CD4-positive, alpha-beta T cell treated with Interleukin-10 for 1 hour (primary cell): ENCODE results near the gene LIN7B.
A peak's percentile ranks its signal among the peaks of the same experiment; 100 is the strongest.

Source experiments
- DNase-seq: peaks from one replicate; pipeline ENCODE4 v3.0.0-alpha.2; 2020

The LIN7B gene, protein sequence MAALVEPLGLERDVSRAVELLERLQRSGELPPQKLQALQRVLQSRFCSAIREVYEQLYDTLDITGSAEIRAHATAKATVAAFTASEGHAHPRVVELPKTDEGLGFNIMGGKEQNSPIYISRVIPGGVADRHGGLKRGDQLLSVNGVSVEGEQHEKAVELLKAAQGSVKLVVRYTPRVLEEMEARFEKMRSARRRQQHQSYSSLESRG

DNA sequence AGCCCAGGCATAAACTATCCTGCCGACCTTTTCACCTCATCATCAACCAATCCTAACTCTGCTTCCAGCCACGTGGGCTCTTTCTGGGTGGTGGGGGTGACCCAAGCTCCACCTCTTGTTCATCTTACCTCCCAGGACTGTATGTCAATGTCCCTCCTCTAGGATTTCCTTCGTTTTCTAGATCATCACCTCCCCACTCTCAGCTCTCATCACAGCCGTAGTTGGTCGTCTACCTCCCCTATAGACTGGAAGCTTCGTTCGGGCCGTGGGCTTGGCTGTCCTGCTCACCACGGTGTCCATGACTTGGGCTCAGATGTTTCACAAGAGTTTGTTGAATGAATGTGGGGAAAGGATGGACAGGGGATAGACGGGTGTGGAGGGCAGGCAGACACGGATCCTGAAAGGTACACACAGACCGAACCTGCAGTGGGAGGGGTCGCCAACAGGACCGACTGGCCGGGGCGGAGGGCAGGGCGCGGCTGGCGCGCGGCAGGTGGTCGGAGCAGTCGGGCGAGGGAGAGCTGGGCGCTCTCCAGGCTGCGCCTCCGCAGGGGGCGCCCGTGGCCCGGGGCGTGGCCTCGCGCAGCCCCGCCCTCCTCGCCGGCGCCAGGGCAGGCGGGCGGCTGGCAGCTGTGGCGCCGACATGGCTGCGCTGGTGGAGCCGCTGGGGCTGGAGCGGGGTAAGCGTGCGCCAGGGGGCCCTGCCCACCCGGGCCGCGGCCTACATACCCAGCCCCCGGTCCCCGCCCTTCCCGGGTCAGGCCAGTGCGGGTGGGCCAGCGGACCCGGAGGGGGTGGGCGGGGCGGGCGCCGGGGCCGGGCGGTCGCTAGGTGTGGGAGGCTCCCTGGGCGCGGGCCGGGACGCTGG is at the start of gene LIN7B:
LIN7B (plus strand) TSS at position 609 of the 868 bp plus-strand sequence; CDS start at position 644, 35 bp downstream.
- peak; percentile 82 for DNase-seq

DNA sequence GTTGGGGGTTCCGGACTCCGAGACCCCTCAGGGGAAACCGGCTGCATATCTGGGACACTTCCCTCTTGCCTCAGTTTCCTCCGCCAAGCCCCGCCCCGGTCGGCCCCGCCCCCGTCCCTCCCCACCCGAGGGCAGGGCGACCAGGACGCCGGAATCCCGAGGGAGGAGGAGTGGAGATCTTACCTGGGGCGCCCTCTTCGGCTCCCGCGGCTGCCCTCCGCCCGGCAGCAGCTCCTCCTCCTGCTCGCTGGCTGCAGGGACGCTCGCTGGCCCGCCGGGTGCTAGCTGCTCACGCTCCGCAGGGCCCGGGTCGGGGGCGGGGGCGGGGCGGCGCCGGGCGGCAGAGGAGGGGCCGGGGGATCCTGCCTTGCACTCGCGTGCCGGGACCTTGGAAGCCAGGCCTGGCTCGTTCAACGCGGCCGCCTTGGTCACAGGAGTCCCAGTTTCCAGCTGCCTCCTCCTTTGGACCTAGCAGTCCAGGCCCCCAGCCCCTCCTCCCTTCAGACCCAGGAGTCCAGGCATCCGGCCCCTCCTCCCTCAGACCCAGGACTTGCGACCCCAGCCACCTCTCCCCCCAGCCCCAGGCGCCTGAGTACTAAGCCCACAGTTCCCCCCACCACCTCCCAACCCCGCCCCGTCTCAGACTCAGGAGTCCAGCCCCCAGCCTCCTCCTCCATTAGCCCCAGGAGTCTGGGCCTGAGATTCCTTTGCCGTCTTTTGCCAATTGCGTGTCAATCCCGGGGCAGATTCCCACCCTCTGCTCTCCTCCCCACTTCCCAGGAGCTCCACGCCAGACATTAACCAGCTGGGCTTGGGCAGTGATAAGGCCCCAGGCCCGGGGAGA is 49.2 kb upstream of the LIN7B start, which contains the start of gene NTF4:
NTF4 (minus strand) TSS at position 51 of the 844 bp plus-strand sequence. CDS start 2,821 bp downstream, outside the sequence.
- no peak for DNase-seq

DNA sequence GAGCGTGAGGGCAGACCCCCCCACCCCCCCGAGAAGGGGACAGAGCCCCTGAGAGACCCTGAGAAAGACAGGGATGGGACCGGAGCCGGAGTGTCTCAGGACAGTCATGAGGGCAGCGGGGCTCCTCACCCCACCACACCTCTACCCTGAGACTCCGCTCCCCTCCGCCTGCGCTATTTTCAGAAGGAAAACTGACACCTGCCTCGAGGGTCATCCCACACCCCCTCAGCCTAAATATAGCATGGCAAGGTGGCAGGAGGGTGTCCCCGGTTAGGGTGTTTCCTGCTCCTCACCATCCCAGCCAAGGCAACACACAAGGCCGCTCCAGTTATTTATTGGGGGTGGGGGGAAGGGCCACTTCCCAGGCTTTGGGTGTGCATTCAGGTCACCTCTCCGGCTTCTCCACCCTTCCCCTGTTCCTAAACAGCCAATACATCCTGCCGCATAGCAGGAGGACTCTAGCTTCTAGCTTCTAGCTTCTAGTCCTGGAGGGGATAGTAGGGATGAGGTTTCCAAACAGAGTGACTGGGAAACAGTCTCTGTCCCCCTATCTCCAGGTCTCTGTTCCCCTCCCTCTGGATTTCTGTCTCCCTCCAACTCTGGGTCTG is 48.2 kb upstream of the LIN7B start:
- no peak for DNase-seq

DNA sequence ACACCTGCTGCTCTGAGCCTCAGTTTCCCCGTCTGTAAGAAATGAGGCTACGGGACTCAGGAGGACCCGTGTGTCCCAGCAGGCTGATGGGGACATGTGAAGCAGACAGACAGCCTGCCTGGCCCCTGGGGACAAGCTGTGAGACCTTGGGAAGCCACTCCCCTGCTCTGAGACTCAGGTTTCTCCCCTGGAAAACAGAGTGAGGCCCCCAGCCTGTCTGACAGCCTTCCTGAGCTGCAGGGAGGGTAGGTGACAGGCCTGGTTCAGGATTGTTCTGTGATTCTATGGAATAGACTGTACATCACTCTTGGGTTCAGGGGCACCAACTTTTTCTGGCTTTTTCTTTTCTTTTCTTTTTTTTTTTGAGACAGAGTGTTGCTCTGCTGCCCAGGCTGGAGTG is 46.6 kb upstream of the LIN7B start:
- no peak for DNase-seq

DNA sequence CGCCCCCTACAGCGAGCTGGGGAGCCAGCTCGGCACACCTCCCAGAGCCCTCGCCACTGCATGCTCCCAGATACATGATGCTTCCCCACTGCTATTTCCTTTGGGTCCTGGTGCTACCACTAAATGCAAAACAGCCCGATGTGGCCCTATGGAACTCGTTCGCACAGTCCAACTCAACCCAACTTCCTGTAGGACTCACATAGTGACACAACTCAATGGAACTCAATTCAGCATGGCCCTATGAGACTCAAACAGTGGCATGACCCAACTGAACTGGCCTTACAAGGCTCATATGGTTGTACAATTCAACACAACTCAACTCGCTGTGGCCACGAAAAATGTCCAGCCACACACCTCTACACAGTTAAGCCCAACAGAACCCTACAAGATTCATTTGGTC is 45.1 kb upstream of the LIN7B start:
- DNase-seq, result no peak

DNA sequence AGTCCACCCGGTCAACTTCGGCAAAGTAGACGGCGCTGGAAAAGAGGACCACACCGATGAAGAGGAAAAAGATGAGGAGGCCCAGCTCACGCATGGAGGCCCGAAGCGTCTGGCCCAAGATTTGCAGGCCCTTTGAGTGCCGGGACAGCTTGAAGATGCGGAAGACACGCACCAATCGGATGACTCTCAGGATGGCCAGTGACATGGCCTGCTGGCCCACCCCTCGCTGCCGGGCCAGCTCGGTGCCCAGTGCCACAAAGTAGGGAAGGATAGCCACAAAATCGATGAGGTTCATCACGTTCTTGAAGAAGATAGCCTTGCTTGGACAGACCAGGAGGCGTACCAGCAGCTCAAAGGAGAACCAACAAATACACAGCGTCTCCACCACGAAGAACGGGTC is 43.8 kb upstream of the LIN7B start:
- DNase-seq, result no peak

DNA sequence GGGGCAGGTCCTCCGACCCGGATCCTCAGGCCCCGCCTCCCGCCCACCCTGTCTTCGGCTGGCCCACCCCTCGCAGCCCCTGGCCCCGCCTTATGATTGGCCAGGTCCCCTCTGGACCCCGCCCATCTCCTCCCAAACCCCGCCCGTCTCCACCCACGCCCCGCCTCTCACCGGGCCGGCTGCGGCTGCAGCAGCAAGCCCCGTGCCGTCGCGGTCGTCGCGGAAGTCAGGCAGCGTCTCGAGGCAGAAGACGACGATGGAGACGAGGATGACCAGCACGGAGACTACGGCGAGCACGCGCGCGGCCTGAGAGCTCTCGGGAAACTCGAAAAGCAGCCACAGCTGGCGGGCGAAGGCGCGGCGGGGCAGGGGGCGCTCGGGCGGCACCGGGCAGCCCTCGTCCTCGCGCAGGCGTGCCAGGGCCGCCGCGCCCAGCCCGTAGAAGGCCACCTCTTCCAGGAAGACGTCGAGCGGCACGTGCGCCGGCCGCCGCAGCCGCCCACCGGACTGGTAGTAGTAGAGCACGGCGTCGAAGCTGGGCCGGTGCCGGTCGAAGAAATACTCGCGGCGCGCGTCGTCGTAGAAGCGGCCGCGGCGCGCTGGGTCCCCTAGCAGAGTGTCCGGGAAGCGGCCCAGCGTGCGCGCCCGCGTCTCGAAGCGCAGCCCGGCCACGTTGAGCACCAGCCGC is 42.2 kb upstream of the LIN7B start:
- DNase-seq, result peak; percentile 20

DNA sequence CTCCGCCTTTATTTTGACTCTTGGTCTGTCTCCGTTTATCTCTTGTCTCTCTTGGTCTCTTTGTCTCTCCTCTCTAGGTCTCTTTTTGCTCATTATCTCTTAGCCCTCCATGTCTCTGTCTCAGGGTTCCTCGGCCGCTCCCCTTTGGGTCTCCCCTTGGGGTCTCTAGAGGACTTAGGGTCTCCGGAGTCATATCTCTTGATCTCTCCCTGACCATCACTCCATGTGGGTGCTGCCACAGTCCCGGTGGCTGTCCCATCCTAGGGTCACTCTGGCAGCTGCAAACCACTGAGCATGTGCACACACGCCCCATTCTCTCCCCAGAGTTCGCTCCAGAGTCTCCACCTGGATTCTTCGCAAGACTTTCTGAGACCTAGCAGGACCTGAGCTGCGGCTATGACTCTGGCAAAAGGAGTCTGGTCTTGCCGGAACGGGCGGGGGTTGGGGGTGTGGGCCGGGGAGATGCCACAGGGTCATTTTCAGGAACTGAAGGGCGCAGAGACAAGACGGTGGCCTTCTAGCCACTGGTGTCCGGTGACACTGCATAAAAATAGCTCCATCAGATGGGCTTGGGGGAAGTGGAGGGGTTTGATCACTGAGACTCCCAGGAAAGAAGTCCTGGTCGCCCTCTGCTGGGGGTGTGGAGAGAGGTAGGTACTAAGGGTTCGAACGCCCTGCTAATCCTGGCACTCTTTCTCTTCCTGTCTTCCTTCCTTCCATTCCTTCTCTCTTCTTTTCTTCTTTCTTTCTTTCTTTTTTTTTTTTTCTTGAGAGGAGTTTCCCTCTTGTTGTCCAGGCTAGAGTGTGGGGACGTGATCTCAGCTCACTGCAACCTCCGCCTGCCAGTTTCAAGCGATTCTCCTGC is 40.4 kb upstream of the LIN7B start:
- DNase-seq, result no peak

DNA sequence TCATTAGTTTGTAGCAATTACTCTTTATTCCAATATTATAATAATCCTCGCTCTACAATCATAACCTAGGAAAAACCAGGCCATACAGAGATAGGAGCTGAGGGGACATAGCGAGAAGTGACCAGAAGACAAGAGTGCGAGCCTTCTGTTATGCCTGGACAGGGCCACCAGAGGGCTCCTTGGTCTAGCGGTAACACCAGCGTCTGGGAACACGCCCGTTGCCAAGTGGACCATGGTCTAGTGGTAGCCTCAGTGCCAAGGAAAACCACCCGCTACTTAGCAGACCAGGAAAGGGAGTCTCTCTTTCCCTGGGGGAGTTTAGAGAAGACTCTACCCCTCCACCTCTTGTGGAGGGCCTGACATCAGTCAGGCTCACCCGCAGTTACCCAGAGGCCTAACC is 39.3 kb upstream of the LIN7B start:
- DNase-seq, result peak; percentile 27

DNA sequence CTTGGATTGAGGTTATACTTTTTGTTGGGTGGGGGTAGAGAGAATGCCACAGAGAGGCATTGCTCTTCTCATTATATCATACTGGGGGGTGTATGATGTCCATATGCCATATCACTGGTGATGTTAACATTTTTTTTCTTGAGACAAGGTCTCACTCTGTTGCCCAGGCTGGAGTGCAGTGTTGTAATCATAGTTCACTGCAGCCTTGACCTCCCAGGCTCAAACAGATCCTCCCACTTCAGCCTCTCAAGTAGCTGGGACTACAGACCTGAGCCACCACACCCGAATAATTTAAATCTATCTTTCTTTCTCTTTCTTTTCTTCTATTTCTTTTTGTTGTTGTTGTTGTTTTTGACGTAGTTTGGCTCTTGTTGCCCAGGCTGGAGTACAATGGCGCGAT is 33.8 kb upstream of the LIN7B start:
- DNase-seq, result no peak

DNA sequence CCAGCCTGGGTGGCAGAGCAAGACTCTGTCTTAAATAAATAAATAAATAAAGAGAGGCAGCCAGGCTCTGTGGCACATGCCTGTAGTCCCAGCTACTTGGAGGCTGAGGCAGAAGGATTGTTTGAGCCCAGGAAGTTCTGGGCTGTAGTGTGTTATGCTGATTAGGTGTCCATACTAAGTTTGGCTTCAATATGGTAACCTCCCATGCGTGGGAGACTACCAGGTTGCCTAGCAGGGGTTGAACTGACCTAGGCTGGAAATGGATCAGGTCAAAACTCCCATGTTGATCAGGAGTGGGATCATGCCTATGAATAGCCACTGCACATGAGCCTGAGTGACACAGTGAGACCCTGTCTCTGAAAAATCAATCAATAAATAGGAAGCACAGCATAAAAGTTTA is 32.9 kb upstream of the LIN7B start:
- no peak for DNase-seq

DNA sequence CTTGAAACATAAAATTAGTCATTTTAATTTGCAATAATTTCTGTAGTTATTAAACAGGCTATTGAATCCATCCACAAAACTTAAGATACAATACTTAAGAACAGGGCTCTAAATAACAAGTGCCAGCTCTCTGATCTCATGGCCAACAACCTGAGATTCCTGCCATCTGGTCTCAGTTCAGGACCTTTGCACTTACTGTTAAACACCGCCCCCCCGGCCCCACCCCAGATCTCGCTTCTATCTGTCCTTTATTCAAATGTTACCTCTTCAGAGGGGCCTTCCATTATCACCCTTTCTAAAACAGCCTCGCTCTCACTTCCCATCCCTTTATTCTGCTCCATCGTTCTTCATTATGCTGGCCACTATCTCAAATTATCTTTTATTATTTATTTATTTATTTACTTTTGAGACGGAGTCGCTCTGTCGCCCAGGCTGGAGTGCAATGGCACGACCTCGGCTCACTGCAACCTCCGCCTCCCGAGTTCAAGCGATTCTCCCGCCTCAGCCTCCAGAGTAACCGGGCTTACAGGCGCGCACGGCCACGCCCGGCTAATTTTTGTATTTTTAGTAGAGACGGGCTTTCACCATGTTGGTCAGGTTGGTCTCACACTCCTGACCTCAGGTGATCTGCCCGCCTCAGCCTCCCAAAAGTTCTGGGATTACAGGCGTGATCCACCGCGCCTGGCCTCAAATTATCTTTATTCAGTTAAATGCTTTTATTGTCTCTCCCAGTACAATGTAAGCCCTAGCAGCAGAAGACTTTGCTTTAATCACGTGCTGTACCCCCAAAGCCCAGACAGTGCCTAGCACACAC is 29.8 kb upstream of the LIN7B start:
- DNase-seq, result no peak

DNA sequence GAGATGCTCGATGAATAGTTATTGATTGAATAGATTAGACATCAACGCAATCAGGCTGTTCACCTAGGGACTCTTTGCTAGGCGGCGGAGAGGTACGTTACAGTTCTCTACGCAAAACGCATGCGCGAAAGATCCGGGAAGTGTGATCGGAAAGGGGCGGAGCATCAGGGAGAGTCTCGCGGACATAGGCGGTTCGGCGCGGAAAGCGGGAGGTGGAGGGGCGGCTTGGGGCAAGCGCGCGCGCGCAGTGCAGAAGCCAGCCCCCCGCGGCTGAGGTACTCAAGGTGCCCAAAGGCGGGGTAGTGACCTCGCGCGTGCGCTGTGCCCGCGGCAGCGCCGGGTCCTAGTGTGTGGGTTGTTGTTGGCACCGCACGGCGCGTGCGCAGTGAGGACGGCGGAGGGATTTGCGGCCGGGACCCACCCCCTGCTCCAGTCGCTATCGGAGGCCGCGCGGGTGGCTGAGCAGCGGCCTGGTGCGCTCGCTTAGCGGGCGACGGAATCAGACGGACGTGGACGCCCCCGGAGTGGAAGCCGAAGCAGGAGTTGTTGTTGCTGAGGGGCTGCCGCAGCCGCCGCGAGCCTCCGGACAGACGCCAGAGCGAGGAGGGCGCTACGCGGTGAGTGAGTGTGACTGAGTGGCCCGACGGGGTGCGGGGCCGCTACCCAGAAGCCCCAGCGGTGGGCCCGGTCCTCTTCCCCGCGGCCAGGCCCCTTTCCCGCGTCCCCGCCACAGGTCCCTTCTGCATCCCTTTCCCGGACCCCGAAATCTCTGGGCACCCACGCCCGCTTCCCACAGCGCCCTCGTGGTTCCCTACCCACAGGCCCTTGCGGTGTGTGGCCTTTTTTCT is 28.9 kb upstream of the LIN7B start, which contains the start of gene SNRNP70:
SNRNP70 (plus strand) TSS at position 432 of the 848 bp plus-strand sequence. CDS start 964 bp downstream, outside the sequence.
- peak; percentile 100 for DNase-seq

DNA sequence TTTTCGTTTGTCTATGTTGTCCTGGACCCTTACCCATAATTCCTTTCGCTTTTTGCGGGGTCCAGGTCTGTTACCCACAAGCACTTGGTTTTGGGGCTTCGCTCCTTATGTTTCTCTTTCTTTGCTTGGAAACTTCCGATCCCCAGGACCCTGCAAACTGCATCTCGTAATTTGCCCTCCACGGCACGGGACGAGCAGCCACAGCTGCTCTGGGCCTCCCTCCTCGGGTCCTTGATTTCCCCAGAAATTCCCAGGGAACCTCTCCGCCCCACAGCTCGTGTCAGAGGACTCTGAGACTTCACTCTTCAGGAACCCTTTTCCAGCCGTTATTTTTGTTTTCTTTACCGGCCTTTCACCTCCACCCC is 28.3 kb upstream of the LIN7B start:
- DNase-seq, result no peak

DNA sequence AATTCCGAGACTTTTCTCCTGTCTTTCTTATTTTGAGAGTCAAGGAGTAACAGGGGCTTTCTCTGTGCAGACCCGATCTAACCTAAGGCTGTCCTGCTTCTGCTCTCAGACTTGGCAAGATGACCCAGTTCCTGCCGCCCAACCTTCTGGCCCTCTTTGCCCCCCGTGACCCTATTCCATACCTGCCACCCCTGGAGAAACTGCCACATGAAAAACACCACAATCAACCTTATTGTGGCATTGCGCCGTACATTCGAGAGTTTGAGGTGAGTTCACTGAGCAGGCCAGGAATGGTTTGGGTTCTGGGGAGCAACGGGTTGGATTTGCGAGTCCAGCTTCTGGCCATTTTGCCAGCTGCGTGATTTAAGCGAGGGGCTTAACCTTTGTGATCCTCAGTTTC is 27.9 kb upstream of the LIN7B start:
- no peak for DNase-seq

DNA sequence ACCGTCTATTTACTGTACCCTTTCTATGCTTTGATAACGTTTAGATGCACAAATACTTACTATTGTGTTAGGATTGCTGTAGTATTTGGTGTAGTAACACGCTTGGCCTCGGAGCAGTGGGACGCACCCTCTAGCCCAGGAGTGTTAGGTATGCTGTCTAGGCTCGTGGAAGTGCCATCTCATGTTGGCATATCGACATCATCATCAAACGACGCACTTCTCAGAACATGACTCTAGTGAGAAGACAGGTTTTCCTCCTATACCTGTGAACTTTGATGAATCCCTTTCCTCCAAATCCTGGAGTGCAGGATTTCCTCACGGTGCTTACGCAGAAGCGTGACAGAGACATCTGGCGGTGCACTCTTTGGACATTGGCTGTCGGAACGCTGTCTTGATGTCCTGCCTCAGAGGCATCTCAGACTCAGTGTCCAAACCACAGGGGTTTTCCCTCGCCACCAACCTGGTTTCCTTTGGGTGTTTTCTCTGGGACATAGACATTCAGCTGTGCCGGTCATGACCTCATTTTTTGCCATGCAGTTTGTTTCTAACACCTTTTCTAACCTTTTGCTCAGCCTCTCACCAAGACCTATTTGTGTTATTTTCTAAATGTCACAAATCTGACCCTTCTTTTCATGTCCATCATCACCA is 22.7 kb upstream of the LIN7B start:
- no peak for DNase-seq

DNA sequence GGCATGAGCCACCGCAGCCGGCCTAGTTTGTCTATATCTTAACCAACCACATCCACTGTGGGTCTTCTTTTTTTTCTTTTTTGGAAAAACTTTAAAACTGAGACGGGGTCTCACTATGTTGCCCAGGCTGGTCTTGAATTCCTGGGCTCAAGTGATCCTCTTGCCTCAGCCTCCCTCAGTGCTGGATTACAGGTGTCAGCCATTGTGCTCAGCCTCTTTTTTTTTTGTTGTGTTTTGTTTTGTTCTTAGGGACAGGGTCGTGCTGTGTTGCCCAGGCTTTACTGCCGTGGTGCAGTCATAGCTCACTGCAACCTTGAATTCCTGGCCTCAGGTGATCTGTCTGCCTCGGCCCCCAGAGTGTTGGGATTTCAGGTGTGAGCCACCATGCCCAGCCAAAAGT is 21.5 kb upstream of the LIN7B start:
- DNase-seq, result no peak
